Renal cortical epithelial cell (primary cell): ENCODE measurements around the gene GPRC5C. TPM values are rescaled to one million over a fixed set of nuclear protein-coding genes. Genes with fewer than 3 reads are reported as not detected.
A peak's percentile ranks its signal among the peaks of the same experiment; 100 is the strongest.

Experiments
- DNase-seq: peaks from one replicate; pipeline ENCODE4 v3.0.0-alpha.2; 2011; ENCODE audit warnings: low read depth
- total RNA-seq: library from RNA; depleted of rRNA; stranded (reverse); fragments of >200 nt; gene quantifications from 2 replicates; pipeline ENCODE4 v1.2.3, GENCODE V29; 2014

GPRC5C gene
- total RNA-seq, 1 donor from 2014 or later, result 345 TPM

- DNase-seq, result no peak
Measured at GRCh38 chr17:74407384-74407783, 24.5 kb upstream of the GPRC5C start.

- DNase-seq, result peak; percentile 75
Measured at GRCh38 chr17:74408262-74408661, 23.6 kb upstream of the GPRC5C start.

- DNase-seq, result no peak
Measured at GRCh38 chr17:74408815-74409214, 23.1 kb upstream of the GPRC5C start.

- no peak for DNase-seq
Measured at GRCh38 chr17:74410001-74410443, 21.9 kb upstream of the GPRC5C start.

- DNase-seq, result no peak
Measured at GRCh38 chr17:74412581-74412980, 19.3 kb upstream of the GPRC5C start.

GRCh38 chr17:74413491-74413890 lies 18.4 kb upstream of the GPRC5C start:
- DNase-seq, result peak; percentile 21

GRCh38 chr17:74414510-74414909 lies 17.4 kb upstream of the GPRC5C start:
- no peak for DNase-seq

GRCh38 chr17:74415608-74416396 lies 16.1 kb upstream of the GPRC5C start:
- DNase-seq, result no peak

- DNase-seq, result peak; percentile 98
Measured at GRCh38 chr17:74417178-74418045, 14.5 kb upstream of the GPRC5C start.

- DNase-seq, result no peak
Measured at GRCh38 chr17:74419928-74420411, 11.9 kb upstream of the GPRC5C start.

GRCh38 chr17:74424117-74424516 lies 7.8 kb upstream of the GPRC5C start:
- DNase-seq, result no peak

GRCh38 chr17:74424657-74425056 lies 7.2 kb upstream of the GPRC5C start:
- no peak for DNase-seq

GRCh38 chr17:74426551-74427047 lies 5.3 kb upstream of the GPRC5C start:
- peak; percentile 40 for DNase-seq

GRCh38 chr17:74427048-74427762 lies 4.7 kb upstream of the GPRC5C start:
- DNase-seq, result peak; percentile 88

- no peak for DNase-seq
Measured at GRCh38 chr17:74427763-74428153, 4.1 kb upstream of the GPRC5C start.

- DNase-seq, result peak; percentile 66
Measured at GRCh38 chr17:74429604-74430384, 2.1 kb upstream of the GPRC5C start.

GRCh38 chr17:74430385-74430705 lies 1.5 kb upstream of the GPRC5C start:
- no peak for DNase-seq

- peak; percentile 98 for DNase-seq
Measured at GRCh38 chr17:74430706-74431567, 951 bp upstream of the GPRC5C start.

GRCh38 chr17:74432424-74432690 lies 469 bp downstream of the GPRC5C start:
- DNase-seq, result no peak

- DNase-seq, result no peak
Measured at GRCh38 chr17:74432766-74433391, 991 bp downstream of the GPRC5C start.
